ENCODE measurements around the gene SNAPC4.

SNAPC4 gene

DNA sequence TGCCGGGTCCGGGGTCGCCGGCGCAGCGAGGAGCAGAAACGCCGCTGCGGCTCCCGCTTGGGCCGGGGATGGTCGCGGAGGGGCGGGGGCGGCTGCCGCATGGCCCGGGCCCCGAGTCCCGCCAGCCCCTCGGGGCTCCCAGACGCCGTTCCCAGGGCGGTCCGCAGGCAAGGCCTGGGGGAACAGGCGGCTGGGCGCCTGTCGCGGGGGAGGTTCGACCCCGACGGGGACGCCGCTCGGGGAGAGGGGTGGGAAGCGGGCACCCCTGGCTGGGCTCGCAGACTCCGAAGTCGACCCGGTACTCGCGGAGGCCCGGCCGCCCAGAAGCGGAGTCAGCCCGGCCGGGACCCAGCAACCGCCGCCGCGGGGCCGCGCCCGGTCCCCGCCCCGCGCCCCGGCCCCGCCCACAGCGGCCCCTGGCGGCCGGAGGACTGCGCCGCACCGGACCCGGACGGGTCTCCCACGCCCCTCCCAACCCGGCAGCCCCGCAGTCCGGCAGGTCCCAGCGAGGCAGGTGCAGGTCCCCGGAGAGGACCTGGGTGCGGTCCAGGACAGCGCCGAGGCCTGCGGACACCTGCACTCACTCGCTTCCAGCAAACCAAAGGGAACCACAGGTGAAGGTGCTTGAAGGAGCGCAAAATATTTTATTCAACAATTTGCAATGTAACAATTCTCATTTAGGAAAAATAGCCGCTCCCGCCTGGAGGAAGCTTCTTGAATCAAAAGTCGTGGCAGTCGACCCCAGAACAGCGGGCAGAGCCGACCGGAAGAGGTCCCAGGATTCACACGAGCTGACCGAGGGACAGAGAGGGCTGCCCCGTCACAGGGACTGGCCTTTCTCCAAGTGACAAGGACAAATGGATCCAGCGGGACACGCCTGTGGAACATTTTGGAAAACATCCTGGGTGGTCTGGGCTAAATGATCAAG lies 39.8 kb upstream of the SNAPC4 start, which contains the start of gene INPP5E:
Gene INPP5E, minus strand, starts transcription at position 365 of the 928 bp plus-strand sequence. CDS start 426 bp downstream, outside the sequence.
- H3K36me3 ChIP-seq (ENCODE audit: control insufficient read depth in 1 of 2, insufficient read depth in 2 of 2, low read length in 2 of 2): peaks cover 24 to 50% of the 10 kb centered on the region in 2 donors
- peak within 1 kb of the TSS; percentile 77 to 85 for H3K4me3 ChIP-seq (ENCODE audit: low read depth in 1 of 2, low read length in 2 of 2)
- H3K27ac ChIP-seq (ENCODE audit: low read depth, low read length): no peak within 1 kb of the TSS
- H3K9me3 ChIP-seq (ENCODE audit: control insufficient read depth in 1 of 2, low read length in 2 of 2): no peaks in the 10 kb centered on the region
- H3K27me3 ChIP-seq (ENCODE audit: control insufficient read depth in 1 of 2, insufficient read depth in 2 of 2, low read length in 2 of 2): no peaks in the 10 kb centered on the region
- H3K9ac ChIP-seq (ENCODE audit: low read depth in 1 of 2, low read length in 2 of 2): peak within 1 kb of the TSS; percentile 62 to 70
- H3K4me1 ChIP-seq (ENCODE audit: control insufficient read depth in 1 of 2, insufficient read depth in 2 of 2, low read length in 2 of 2): peaks cover 23 to 25% of the 10 kb centered on the region in 2 donors

DNA sequence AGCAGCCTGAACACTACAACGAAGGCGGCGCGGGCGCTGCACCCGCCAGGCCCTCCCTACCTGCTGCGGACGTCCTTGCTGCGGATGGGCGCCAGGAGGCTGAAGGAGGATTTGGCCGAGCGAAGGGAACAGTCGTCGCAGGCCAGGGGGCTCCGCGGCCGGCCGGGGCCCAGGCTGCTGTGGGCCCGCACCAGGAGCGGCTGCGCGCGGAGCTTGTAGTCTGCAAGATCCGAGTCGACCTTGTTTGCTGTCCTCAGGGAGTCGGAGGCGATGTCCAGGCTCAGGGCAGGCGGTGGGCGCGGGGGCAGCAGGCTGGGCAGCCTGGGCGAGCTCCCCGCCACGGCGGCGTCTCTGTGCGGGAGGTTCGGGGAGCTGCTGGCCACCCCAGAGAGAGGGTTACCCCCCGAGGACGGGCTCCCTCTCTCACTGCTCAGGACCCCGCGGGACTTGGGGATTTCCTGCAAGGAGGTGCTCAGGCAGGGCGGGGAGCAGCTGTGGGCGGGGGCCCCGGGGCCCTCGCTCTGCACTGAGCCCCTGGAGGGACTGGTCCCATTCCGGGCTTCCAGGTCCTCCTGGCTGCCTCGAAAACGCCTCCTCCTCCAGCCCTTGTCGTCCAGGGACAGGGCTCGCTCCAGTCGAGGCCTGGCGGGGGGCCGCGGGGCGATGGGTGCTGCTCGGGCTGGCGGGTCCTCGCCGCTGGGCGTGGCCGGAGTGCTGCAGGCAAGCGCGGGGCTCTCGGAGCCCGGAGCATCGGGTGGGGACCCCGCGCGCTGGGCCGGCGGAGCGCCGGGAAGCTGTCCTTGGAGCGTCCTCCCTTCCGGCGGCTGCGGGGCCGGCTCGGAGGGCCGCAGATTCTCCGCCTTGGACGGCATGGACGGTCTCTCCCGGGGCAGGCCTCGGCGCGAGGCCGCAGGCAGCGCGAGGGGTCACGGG lies 38.8 kb upstream of the SNAPC4 start:
- peaks cover 18 to 40% of the 10 kb centered on the region in 2 donors for H3K36me3 ChIP-seq (ENCODE audit: control insufficient read depth in 1 of 2, insufficient read depth in 2 of 2, low read length in 2 of 2)
- H3K4me1 ChIP-seq (ENCODE audit: control insufficient read depth in 1 of 2, insufficient read depth in 2 of 2, low read length in 2 of 2): peaks cover 23 to 25% of the 10 kb centered on the region in 2 donors
- H3K4me3 ChIP-seq (ENCODE audit: low read depth in 1 of 2, low read length in 2 of 2): peak overlapping the region; percentile 77 to 85
- H3K27me3 ChIP-seq (ENCODE audit: control insufficient read depth in 1 of 2, insufficient read depth in 2 of 2, low read length in 2 of 2): no peaks in the 10 kb centered on the region
- no peaks in the 10 kb centered on the region for H3K9me3 ChIP-seq (ENCODE audit: control insufficient read depth in 1 of 2, low read length in 2 of 2)
- H3K27ac ChIP-seq (ENCODE audit: low read depth, low read length): no peak overlapping the region
- peak overlapping the region; percentile 62 to 70 for H3K9ac ChIP-seq (ENCODE audit: low read depth in 1 of 2, low read length in 2 of 2)

DNA sequence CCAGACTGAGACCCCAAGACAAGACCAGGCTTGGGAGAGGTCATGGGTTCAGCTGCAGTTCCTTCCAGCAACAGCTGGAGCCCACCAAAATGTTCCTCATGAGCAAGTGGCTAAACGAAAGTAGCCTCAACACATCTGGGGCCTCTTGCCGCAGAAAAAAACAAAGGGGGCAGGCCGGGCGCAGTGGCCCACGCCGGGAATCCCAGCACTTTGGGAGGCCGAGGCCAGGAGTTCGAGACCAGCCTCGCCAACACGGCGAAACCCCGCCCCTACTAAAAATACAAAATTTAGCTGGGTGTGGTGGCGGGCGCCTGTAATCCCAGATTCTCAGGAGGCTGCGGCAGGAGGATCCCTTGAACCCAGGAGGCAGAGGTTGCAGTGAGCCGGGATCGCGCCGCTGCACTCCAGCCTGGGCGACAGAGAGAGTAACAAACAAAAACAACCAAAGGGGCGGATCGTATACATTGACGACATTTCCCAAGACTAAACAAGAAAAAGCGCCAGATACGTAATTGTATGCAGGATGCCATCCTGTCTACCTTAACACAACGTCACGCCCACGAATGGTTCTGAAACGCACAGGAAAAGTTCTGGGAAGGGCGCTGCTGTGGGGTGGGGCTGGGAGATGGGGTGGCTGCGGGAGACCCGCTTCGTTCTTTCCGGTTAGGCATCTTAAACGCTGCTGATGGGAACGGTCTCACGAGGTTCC lies 38.0 kb upstream of the SNAPC4 start:
- Histone ChIP-seq H3K36me3 (ENCODE audit: control insufficient read depth in 1 of 2, insufficient read depth in 2 of 2, low read length in 2 of 2) (peaks cover 16 to 33% of the 10 kb centered on the region in 2 donors), H3K27ac (ENCODE audit: low read depth, low read length) (no peak overlapping the region), H3K27me3 (ENCODE audit: control insufficient read depth in 1 of 2, insufficient read depth in 2 of 2, low read length in 2 of 2) (no peaks in the 10 kb centered on the region), H3K4me3 (ENCODE audit: low read depth in 1 of 2, low read length in 2 of 2) (peak overlapping the region; percentile 77 to 85), H3K9ac (ENCODE audit: low read depth in 1 of 2, low read length in 2 of 2) (peak overlapping the region; percentile 62 to 70), H3K9me3 (ENCODE audit: control insufficient read depth in 1 of 2, low read length in 2 of 2) (no peaks in the 10 kb centered on the region), H3K4me1 (ENCODE audit: control insufficient read depth in 1 of 2, insufficient read depth in 2 of 2, low read length in 2 of 2) (peaks cover 23 to 25% of the 10 kb centered on the region in 2 donors)

DNA sequence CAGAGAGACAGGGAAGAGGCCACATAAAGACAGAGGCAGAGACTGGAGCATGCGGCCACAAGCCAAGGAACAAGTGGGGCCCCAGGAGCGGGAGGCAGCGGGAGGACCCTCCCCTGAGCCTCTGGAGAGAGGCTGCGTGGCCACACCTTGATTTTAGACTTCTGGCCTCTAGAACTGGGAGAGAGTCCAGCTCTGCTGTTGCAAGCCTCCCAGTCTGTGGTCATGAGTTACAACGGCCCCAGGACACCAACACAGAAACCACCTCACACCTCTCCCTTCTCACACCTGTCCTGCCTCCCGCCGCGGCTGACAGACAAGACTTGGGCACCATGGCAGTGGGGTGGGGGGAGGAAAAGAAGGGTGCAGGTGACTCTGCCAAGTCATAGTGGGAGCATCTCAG lies 37.5 kb upstream of the SNAPC4 start:
- peaks cover 16 to 33% of the 10 kb centered on the region in 2 donors for H3K36me3 ChIP-seq (ENCODE audit: control insufficient read depth in 1 of 2, insufficient read depth in 2 of 2, low read length in 2 of 2)
- peaks cover 23 to 25% of the 10 kb centered on the region in 2 donors for H3K4me1 ChIP-seq (ENCODE audit: control insufficient read depth in 1 of 2, insufficient read depth in 2 of 2, low read length in 2 of 2)
- H3K9me3 ChIP-seq (ENCODE audit: control insufficient read depth in 1 of 2, low read length in 2 of 2): no peaks in the 10 kb centered on the region
- no peak overlapping the region for H3K27ac ChIP-seq (ENCODE audit: low read depth, low read length)
- H3K4me3 ChIP-seq (ENCODE audit: low read depth in 1 of 2, low read length in 2 of 2): peak overlapping the region; percentile 32 to 85
- no peaks in the 10 kb centered on the region for H3K27me3 ChIP-seq (ENCODE audit: control insufficient read depth in 1 of 2, insufficient read depth in 2 of 2, low read length in 2 of 2)
- peak overlapping the region in 1 of 2 donors; percentile 15 for H3K9ac ChIP-seq (ENCODE audit: low read depth in 1 of 2, low read length in 2 of 2)

DNA sequence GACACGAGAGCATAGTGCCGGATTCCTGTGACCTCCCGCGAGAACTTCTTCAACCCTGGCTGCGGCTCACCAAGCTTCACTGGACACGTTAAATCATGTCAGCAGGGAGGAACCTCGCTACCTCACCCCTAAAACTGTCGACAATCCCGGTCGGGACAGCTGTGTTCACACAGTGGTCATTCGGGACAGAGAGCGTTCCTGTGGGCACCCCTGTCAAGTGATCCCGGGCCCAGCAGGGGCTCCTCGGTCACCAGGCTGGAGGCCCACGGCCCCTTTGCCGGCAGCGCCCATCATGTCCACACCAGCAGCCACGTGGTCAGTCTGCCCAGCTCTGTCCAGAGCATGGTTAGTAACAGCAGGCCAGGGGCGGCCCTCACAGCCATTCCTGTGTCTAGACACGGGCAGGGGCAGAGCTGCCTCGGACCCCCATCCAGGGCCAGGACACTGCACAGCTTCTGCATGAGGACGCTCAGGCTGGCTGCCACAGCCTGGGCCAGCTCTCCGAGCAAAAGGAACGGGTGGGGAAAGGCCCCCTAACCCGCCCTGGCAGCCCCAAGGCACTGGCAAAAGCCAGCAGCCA lies 36.2 kb upstream of the SNAPC4 start:
- Histone ChIP-seq H3K27me3 (ENCODE audit: control insufficient read depth in 1 of 2, insufficient read depth in 2 of 2, low read length in 2 of 2) (no peaks in the 10 kb centered on the region), H3K9me3 (ENCODE audit: control insufficient read depth in 1 of 2, low read length in 2 of 2) (no peaks in the 10 kb centered on the region), H3K4me3 (ENCODE audit: low read depth in 1 of 2, low read length in 2 of 2) (no peak overlapping the region), H3K9ac (ENCODE audit: low read depth in 1 of 2, low read length in 2 of 2) (no peak overlapping the region), H3K4me1 (ENCODE audit: control insufficient read depth in 1 of 2, insufficient read depth in 2 of 2, low read length in 2 of 2) (peaks cover 23 to 25% of the 10 kb centered on the region in 2 donors), H3K27ac (ENCODE audit: low read depth, low read length) (no peak overlapping the region), H3K36me3 (ENCODE audit: control insufficient read depth in 1 of 2, insufficient read depth in 2 of 2, low read length in 2 of 2) (peaks cover 6 to 27% of the 10 kb centered on the region in 2 donors)

DNA sequence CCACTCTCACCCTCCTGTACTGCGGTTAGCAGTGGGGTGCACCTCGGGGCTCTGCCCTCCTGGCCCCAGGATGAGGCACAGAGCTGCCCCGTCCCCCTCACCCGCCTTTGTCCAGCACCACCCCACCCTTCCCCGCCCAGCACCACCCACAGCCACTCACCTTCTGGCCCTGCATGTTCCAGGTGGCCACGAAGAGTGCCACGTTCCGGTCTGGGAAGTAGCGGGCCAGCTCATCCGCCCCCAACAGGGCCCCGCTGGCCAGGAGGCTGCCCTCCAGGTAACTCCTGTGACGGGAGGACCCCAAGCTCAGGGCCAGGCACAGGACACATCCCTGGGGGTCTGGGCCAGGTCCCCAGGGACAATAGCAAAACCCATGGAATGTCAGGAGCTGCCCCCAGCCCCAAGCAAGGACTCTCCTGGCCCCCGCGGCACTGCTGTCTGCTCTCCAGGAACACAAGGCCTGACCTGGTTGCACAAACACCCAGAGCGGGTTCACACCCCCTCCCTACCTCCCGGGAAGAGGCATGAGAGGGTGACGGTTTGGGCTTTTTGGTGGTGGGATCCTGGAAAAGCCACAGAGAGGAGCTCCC lies 34.7 kb upstream of the SNAPC4 start:
- H3K9ac ChIP-seq (ENCODE audit: low read depth in 1 of 2, low read length in 2 of 2): no peak overlapping the region
- no peak overlapping the region for H3K27ac ChIP-seq (ENCODE audit: low read depth, low read length)
- H3K9me3 ChIP-seq (ENCODE audit: control insufficient read depth in 1 of 2, low read length in 2 of 2): no peaks in the 10 kb centered on the region
- H3K4me3 ChIP-seq (ENCODE audit: low read depth in 1 of 2, low read length in 2 of 2): no peak overlapping the region
- H3K4me1 ChIP-seq (ENCODE audit: control insufficient read depth in 1 of 2, insufficient read depth in 2 of 2, low read length in 2 of 2): peaks cover 19 to 20% of the 10 kb centered on the region in 2 donors
- H3K27me3 ChIP-seq (ENCODE audit: control insufficient read depth in 1 of 2, insufficient read depth in 2 of 2, low read length in 2 of 2): no peaks in the 10 kb centered on the region
- peaks cover 5 to 32% of the 10 kb centered on the region in 2 donors for H3K36me3 ChIP-seq (ENCODE audit: control insufficient read depth in 1 of 2, insufficient read depth in 2 of 2, low read length in 2 of 2)

DNA sequence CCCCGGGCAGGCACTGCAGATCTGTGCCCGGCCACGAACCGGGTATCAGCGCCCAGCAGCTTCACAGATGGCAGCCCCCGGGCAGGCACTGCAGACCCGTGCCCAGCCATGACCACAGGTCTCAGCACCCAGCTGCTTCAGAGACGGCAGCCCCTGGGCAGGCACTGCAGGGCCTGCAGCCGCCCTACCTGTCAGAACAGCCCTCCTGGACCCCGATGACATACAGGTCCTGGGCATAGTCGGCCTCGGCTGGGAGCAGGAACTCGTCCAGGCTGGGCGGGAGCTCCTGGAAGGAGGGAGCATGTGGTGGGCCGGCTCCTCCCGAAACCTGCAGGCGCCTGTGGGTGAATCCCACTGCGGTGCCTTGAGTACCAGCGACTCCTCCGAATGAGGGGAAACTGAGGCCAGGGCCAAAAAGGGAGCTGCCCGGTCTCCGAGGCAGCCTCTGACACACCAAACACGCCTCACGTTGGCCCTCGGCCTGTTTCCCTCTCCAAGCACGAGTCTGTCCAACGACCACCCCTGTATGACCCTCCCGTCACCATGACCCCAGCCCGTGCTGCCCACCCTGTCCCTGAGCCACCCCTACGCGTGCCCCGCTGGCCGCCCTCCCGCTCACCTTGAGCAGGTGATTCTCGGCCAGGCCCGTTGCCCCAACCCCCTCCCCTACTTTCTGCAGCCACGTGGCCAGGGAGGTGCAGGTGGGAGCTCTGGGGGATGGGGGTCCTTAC lies 34.0 kb upstream of the SNAPC4 start:
- H3K4me3 ChIP-seq (ENCODE audit: low read depth in 1 of 2, low read length in 2 of 2): no peak overlapping the region
- no peaks in the 10 kb centered on the region for H3K9me3 ChIP-seq (ENCODE audit: control insufficient read depth in 1 of 2, low read length in 2 of 2)
- H3K27ac ChIP-seq (ENCODE audit: low read depth, low read length): no peak overlapping the region
- no peaks in the 10 kb centered on the region for H3K27me3 ChIP-seq (ENCODE audit: control insufficient read depth in 1 of 2, insufficient read depth in 2 of 2, low read length in 2 of 2)
- peaks cover 5 to 38% of the 10 kb centered on the region in 2 donors for H3K36me3 ChIP-seq (ENCODE audit: control insufficient read depth in 1 of 2, insufficient read depth in 2 of 2, low read length in 2 of 2)
- peaks cover 19 to 20% of the 10 kb centered on the region in 2 donors for H3K4me1 ChIP-seq (ENCODE audit: control insufficient read depth in 1 of 2, insufficient read depth in 2 of 2, low read length in 2 of 2)
- H3K9ac ChIP-seq (ENCODE audit: low read depth in 1 of 2, low read length in 2 of 2): no peak overlapping the region

DNA sequence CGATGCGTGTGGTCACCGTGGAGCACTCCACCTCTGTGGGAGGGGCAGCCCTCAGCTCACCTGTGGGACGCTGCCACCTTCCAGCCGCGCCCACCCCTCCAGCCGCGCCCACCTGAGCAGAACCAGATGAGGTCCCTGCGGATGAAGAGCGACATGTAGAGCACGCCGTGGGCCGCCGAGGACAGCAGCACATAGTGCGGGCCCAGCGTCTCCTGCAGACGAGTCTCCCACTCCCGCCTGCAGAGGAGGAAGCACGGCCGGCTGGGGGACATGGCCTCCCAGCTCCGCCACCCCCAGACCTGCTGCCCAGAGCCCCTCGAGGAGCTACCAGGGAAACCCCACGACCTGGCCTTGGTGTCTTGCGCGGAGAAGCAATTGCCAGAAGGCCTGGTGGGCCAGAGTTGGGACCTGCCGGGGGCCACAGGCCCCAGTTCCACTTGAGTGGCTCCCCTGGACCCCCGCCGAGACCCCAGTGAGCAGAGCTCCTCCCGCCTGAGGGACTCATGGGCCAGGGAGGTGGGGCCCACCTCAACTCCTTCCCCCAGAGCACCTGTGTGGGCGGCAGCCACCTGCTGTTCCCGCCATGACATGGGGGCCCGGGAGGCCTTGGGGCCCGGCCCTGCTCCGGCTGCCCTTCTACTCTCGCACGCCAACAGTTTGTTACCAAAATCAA lies 33.2 kb upstream of the SNAPC4 start:
- Histone ChIP-seq H3K9ac (ENCODE audit: low read depth in 1 of 2, low read length in 2 of 2) (no peak overlapping the region), H3K36me3 (ENCODE audit: control insufficient read depth in 1 of 2, insufficient read depth in 2 of 2, low read length in 2 of 2) (peaks cover 5 to 43% of the 10 kb centered on the region in 2 donors), H3K27ac (ENCODE audit: low read depth, low read length) (no peak overlapping the region), H3K4me3 (ENCODE audit: low read depth in 1 of 2, low read length in 2 of 2) (no peak overlapping the region), H3K27me3 (ENCODE audit: control insufficient read depth in 1 of 2, insufficient read depth in 2 of 2, low read length in 2 of 2) (no peaks in the 10 kb centered on the region), H3K4me1 (ENCODE audit: control insufficient read depth in 1 of 2, insufficient read depth in 2 of 2, low read length in 2 of 2) (peaks cover 12 to 15% of the 10 kb centered on the region in 2 donors), H3K9me3 (ENCODE audit: control insufficient read depth in 1 of 2, low read length in 2 of 2) (no peaks in the 10 kb centered on the region)
